HG03469 (cell line): ENCODE data around the gene NFAT5.

Experiments
- ATAC-seq: cut with Tn5 transposase; IDR thresholded peaks from one replicate; pipeline ENCODE4 v1.9.1; 2021; ENCODE audit warnings: mild to moderate bottlenecking, moderate library complexity, moderate number of reproducible peaks; ENCODE audit not compliant: unreplicated experiment

The NFAT5 gene

DNA sequence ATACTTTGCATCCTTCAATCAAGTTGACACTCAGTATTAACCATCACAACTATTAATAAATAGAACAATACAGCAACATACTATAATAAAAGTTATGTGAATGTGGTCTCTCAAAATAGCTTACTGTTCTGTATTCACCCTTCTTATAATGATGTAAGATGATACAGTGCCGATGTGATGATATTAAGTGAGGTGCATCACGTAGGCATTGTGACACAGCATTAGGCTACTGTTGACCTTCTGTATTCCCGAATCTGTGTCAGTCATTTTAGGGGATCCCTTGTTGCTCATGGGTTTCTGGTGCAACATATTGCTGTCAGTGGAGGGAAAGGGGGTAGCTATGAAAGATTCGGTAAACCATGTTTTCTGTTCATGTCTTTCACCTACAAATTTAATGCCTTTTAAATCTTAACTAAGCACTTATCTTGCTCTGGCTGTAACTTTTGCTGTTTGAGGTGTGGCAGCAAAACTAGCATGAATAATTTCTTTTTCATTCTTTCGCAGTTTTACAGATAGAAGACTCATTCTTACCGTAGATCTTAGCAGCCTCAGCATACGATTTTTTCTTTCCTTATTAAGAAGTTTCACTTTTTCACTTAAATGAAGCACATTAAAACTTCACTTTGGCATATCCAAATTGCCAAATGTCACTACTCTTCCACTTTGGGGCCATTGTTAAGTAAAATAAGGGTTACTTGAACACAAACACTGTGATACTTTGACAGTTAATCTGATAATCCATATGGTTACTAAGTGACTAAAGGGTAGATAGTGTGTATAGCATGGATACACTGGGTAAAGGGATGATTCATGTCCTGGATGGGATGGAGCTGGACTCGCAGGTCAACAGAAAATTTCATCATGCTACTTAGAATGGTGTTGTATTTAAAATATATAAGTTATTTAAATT, 29.6 kb downstream of the NFAT5 start:
- ATAC-seq = no peak

DNA sequence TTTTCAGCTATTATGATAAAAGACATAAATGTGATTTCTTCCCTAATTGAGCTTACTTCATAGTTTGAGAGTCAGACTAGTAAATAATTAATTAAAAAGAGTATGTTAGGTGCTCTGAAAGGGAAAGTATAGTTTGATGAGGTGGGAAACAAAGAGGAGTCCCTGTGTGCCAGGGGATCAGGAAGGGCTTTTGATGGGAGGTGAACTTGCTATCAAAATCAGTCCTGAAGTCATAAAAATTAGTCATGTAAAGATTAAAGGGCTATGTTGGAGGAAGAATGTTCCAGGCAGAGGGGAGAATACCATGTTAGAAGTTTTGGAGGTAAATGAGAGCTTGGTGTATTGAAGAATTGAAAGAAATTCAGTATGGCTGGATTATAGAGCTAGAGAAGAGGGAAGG, 31.0 kb downstream of the NFAT5 start:
- ATAC-seq = no peak

- no peak for ATAC-seq
Measured at GRCh38 chr16:69598045-69598444, 32.3 kb downstream of the NFAT5 start.

GRCh38 chr16:69599731-69600130, 34.0 kb downstream of the NFAT5 start:
- no peak for ATAC-seq

GRCh38 chr16:69600202-69600601, 34.4 kb downstream of the NFAT5 start:
- ATAC-seq = no peak

GRCh38 chr16:69601250-69601649, 35.5 kb downstream of the NFAT5 start:
- no peak for ATAC-seq

DNA sequence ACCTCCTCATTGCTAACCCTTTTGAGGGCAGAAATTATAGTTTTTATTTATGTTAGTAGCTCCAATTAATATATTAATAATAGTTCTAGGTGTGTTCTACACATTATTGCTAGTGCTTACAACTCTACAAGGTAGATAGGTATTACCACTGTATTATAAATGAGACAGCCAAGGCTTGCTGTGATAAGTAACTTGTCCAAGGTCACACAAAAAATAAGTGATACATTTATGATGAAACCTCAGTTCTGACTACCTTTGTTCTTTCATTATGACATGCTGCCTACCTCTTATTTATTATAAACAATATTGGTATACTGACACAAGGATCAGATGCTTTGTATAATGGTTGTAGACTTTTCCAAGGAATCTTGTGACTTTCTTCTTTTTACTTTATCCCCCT, 41.2 kb downstream of the NFAT5 start:
- ATAC-seq = no peak

GRCh38 chr16:69607674-69608073, 41.9 kb downstream of the NFAT5 start:
- ATAC-seq = no peak

GRCh38 chr16:69610356-69610755, 44.6 kb downstream of the NFAT5 start:
- no peak for ATAC-seq

GRCh38 chr16:69611103-69611640, 45.4 kb downstream of the NFAT5 start:
- ATAC-seq = no peak

DNA sequence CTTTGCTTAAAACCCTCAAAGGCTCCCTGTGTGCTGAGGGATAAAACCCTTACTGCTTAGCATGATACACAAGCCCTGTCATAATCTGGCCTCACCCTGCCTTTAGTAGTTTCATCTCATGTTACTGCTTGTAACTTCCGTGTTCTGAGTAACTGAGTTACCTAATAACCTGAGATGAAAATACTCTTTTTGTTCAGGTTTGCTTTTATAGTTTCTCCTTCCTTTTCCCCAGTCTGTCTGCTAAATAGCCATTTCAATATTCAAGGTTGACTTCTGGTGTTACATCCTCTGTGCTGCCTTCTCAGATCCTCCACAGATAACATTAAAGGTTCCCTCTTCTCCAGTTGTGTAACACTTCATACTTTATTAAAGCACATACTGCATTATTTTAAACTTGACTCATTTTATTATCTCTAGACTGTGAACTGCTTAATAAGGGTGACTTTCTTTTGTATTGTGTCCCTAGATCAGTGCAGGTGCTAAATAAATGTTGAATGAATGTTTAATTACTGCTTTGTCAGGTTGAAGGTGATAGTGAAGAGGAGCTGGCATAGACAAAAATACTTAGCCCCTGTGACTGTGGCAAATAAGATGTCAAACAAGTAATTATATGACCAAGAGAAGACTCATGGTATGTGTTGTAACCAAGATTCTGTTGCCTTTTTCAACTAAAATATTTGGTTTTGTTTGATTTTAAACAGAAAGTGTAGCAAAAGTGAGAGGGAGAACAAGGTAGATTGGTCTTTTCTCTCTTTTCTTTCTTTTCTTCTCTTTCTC, 47.8 kb downstream of the NFAT5 start:
- ATAC-seq = no peak

DNA sequence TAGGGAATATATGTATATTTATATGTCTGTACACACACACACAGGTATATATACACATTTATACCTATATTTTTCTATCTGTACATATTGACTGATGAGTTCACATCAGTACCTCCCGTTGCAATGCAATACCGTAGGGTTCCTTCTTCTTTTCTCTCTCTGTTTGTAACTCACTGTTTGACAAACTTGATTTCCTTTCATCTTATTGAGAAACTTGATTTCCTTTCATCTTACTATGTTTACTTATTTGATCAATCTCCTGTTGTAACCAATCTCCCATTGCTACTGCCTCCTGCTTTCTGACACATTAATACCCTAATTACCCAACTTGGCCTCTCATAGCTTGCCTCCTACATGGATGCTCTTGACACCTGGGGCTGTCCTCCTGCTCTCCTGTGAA, 49.8 kb downstream of the NFAT5 start:
- no peak for ATAC-seq

DNA sequence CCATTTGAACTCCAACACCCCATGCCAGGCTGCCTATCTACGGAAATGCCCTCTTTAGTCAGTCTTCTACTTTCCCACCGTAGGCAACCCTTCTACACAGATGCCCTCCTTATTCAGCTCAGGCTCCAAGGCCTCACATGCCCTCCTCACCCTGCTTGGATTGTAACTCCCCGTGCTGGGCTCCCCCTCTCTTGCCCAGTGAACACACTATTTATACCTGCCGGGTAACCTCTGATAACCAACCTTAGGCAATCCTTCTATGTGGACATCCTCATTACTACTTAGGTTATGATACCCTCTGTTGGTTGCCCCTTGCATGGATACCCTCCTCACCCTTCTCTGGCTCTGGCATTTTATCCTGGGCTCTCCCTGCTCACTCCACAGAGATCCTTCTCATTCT, 50.3 kb downstream of the NFAT5 start:
- ATAC-seq = no peak

- ATAC-seq = no peak
Measured at GRCh38 chr16:69618307-69618706, 52.5 kb downstream of the NFAT5 start.

DNA sequence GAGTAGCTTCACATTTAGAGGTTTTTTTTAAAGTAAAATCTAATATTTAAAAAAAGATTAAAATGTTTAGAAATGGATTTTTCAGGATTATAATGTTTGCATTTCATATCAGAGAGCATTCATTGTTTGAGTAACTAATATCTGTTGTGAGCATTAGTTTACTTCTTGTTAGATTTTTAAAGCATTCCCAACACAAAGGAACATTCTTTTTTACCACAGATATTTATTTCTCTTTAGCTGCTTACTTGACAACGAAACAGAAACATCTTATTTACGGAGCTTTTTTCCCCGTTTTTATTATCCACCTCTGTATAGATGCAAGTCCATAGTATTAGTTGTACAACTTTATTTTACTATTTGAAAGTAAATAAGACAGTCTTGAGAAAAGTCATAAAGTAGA, 53.0 kb downstream of the NFAT5 start:
- no peak for ATAC-seq

DNA sequence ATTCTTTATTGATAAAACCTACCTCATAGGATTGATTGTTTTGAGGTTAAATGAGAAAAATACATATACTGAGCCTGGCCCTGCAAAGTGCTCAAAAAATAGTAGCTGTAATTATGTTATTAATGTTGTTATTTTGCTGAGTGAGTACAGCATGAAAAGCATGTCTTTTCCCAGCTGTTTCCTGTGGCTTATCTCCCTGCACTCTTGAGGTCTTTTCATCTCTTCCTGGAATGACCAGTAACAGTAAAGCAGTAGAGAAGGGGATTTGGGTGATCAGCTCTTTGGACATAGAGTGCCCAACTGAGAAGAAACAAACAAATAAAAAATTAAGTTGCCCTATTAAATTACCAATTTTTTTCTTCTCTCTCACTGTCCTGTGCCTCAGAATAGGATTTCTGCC, 53.7 kb downstream of the NFAT5 start:
- no peak for ATAC-seq

GRCh38 chr16:69620573-69620972, 54.8 kb downstream of the NFAT5 start:
- ATAC-seq = no peak

DNA sequence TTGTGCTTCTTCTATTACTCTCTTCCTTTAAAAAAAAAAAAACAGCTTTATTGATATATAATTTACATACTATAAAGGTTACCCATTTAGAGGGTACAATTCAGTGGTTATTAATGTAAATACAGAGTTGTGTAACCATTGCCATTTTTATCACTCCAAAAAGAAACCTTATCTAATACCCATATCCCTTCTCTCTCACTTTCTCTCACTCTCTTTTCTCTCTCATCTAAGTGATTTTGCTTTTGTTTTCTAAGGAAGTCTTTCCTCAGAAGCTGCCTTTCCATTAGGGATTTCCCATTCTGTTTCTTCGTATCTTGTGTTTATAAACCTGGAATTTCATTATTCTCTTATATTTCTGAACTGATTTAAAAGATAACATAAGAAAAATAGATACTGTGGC, 55.5 kb downstream of the NFAT5 start:
- no peak for ATAC-seq

DNA sequence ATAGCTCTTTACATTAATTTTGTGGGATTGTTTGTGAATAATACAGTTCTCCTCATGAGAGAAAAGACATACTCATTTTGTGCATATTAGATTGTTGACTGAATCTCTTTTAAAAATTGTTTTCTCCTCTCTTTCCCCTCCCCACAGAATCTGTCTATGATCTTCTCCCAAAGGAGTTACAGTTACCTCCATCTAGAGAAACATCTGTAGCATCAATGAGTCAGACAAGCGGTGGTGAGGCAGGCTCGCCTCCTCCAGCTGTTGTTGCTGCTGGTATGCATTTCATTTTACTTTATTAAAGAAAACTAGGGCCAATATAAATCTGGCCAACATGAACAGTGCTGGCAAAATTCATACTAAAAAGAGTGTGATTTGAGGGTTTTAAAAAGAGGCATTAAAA, 60.5 kb downstream of the NFAT5 start:
- ATAC-seq = no peak

DNA sequence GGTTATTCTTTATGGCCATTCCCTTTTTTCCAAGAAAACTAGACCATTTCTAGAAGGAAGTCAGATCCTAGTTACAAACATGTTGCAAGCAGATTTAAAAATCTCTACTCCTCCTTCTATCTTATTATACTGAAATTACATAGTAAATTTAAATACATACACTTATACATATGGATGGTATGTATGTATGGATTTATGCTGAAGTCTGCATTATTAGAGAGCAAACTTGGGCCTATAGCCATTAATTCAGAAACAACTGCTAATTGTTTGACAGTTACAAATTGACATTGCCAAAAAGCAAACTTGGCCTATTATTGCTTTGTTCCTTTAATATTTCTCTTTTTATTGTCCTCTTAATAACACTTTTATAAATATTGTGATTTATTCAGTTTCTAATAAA, 67.1 kb downstream of the NFAT5 start:
- no peak for ATAC-seq

- no peak for ATAC-seq
Measured at GRCh38 chr16:69633375-69633774, 67.6 kb downstream of the NFAT5 start.
